GM12891 (cell line): ENCODE results near the gene ZNF500.

ENCODE experiments used
- DNase-seq: peaks from one replicate; pipeline ENCODE4 v3.0.0; 2011; ENCODE audit warnings: low spot score; ENCODE audit not compliant: insufficient read length
- FAIRE-seq: peaks from 2 replicates; lab custom pipeline; 2011; peaks lifted over from hg19 to GRCh38; lab: Jason Lieb, UNC
- PAX5 ChIP-seq: IDR thresholded peaks from 2 replicates; pipeline ENCODE4 v1.6.1; 2011; ENCODE audit warnings: low read length, moderate library complexity, mild to moderate bottlenecking; ENCODE audit not compliant: insufficient read depth, severe bottlenecking
- POLR2A ChIP-seq: IDR thresholded peaks from 2 replicates; pipeline ENCODE4 v1.6.1; 2011; ENCODE audit warnings: low read depth, low read length, control low read depth
- POLR2AphosphoS5 ChIP-seq: IDR thresholded peaks from 2 replicates; pipeline ENCODE4 v1.6.1; 2011; ENCODE audit warnings: low read depth, low read length, control low read depth
- POU2F2 ChIP-seq: IDR thresholded peaks from 2 replicates; pipeline ENCODE4 v1.6.1; 2011; ENCODE audit warnings: low read depth, mild to moderate bottlenecking, control low read depth, low read length, moderate library complexity
- SPI1 ChIP-seq: IDR thresholded peaks from 2 replicates; pipeline ENCODE4 v1.6.1; 2011; ENCODE audit warnings: low read depth, low read length, control low read depth
- TAF1 ChIP-seq: IDR thresholded peaks from 2 replicates; pipeline ENCODE4 v1.6.1; 2011; ENCODE audit warnings: low read depth, low read length, control low read depth

Gene ZNF500

GRCh38 chr16:4734730-4735535, 32.0 kb downstream of the ZNF500 start:
- FAIRE-seq (peak; percentile 75), DNase-seq (peak; percentile 94)
- TF ChIP-seq SPI1: 0 out of 2 replicates have a peak, but pooled peaks have one; percentile 14
- TF ChIP-seq PAX5: no peak
- TF ChIP-seq POLR2A: peak; percentile 60
- peak; percentile 61; the same call in 1 of the 2 replicates for TF ChIP-seq POLR2AphosphoS5
- no peak; the same call in 1 of the 2 replicates for TF ChIP-seq POU2F2
- 0 out of 2 replicates have a peak, but pooled peaks have one; percentile 24 for TF ChIP-seq TAF1

- FAIRE-seq: peak; percentile 95
Observed at GRCh38 chr16:4734063-4734729, 32.8 kb downstream of the ZNF500 start, which contains the start of the genes ANKS3 and DNAAF8. ANKS3 (minus strand) TSS chr16:4734271; CDS start chr16:4730149, 4,122 bp downstream. DNAAF8 (plus strand) TSS chr16:4734537; CDS start chr16:4736515, 1,978 bp downstream.

GRCh38 chr16:4733747-4734062, 33.3 kb downstream of the ZNF500 start:
- DNase-seq (no peak), FAIRE-seq (peak; percentile 16)
- TF ChIP-seq POU2F2 (no peak), PAX5 (no peak), POLR2AphosphoS5 (no peak), POLR2A (no peak), TAF1 (no peak), SPI1 (no peak)

More at GRCh38 chr16:4734063-4734729, 32.8 kb downstream of the ZNF500 start, which contains the start of the genes ANKS3 and DNAAF8:
- DNase-seq: peak; percentile 83
- TF ChIP-seq SPI1: no peak
- TF ChIP-seq POLR2A: 0 out of 2 replicates have a peak, but pooled peaks have one; percentile 23

GRCh38 chr16:4733211-4733742, 33.7 kb downstream of the ZNF500 start:
- FAIRE-seq (no peak), DNase-seq (no peak)
- TF ChIP-seq POLR2AphosphoS5 (no peak), PAX5 (no peak), POLR2A (no peak), TAF1 (no peak), SPI1 (no peak), POU2F2 (no peak)

- TF ChIP-seq POLR2A: no peak
- no peak for TF ChIP-seq TAF1
- TF ChIP-seq POU2F2: no peak
- TF ChIP-seq PAX5: no peak
- TF ChIP-seq POLR2AphosphoS5: no peak
- TF ChIP-seq SPI1: no peak
- FAIRE-seq (no peak), DNase-seq (no peak)
Observed at GRCh38 chr16:4729876-4730275, 37.1 kb downstream of the ZNF500 start.

- FAIRE-seq: no peak
- TF ChIP-seq POU2F2 (no peak), TAF1 (no peak), POLR2AphosphoS5 (no peak), SPI1 (no peak), PAX5 (no peak), POLR2A (no peak)
Observed at GRCh38 chr16:4728676-4729075, 38.3 kb downstream of the ZNF500 start.

GRCh38 chr16:4726616-4727015, 40.3 kb downstream of the ZNF500 start:
- DNase-seq (no peak), FAIRE-seq (no peak)
- TF ChIP-seq POLR2AphosphoS5: no peak
- TF ChIP-seq SPI1: no peak
- TF ChIP-seq POLR2A: no peak
- no peak for TF ChIP-seq POU2F2

More at GRCh38 chr16:4728676-4729075, 38.3 kb downstream of the ZNF500 start:
- DNase-seq: no peak

GRCh38 chr16:4724661-4725270, 42.2 kb downstream of the ZNF500 start:
- no peak for DNase-seq
- TF ChIP-seq POLR2AphosphoS5: no peak
- TF ChIP-seq POU2F2: no peak
- no peak for TF ChIP-seq PAX5
- TF ChIP-seq POLR2A: no peak
- no peak for TF ChIP-seq SPI1
- no peak for TF ChIP-seq TAF1
- no peak for FAIRE-seq

- no peak for FAIRE-seq
- DNase-seq: no peak
- no peak for TF ChIP-seq TAF1
- no peak for TF ChIP-seq POLR2A
- no peak for TF ChIP-seq POLR2AphosphoS5
- TF ChIP-seq POU2F2: no peak
- TF ChIP-seq SPI1: no peak
- no peak for TF ChIP-seq PAX5
Observed at GRCh38 chr16:4723071-4723767, 43.7 kb downstream of the ZNF500 start.
